ENCODE data around the gene GRAMD2B. TPM values are rescaled to one million over a fixed set of nuclear protein-coding genes. Genes with fewer than 3 reads are reported as not detected.
A peak's percentile ranks its signal among the peaks of the same experiment; 100 is the strongest.

The GRAMD2B gene
- total RNA-seq, 1 donor from 2014 or later, result 66.9 TPM

- DNase-seq (ENCODE audit: low read depth), result no peak
Observed at GRCh38 chr5:126513302-126513701, 90.1 kb downstream of the GRAMD2B start.

- no peak for DNase-seq (ENCODE audit: low read depth)
Observed at GRCh38 chr5:126513703-126514102, 90.5 kb downstream of the GRAMD2B start.

- no peak for DNase-seq (ENCODE audit: low read depth)
Observed at GRCh38 chr5:126514131-126514557, 90.9 kb downstream of the GRAMD2B start.

DNA sequence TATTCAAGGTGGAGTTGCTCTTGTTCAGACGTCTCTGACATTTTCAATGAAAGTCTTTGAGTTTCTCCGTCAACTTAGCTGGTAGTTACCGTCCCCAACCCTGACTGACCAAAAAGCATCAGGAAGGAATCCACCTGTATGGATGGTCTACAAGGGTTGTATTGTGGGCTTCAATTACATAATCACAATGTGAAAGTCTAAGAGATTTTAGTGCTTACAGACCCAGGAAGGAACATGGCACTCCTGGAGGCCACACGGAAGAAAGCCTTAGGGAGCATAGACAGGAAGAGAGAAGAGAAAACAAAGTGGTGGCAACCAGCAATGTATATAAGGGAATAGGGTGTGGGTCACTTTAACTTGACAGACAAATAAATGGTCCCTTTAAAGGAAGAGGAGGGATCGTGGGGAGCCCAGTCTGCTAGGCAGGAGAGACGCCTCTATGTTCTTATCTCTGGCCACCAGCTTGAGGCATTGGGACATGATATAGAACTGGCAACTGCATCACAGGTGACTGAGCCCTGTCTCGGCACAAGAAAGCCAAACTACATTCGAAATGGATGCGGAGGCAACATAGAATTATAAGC is 91.4 kb downstream of the GRAMD2B start:
- DNase-seq (ENCODE audit: low read depth), result no peak

GRCh38 chr5:126515337-126515736 is 92.1 kb downstream of the GRAMD2B start:
- no peak for DNase-seq (ENCODE audit: low read depth)

- DNase-seq (ENCODE audit: low read depth), result peak; percentile 59
Observed at GRCh38 chr5:126516133-126516532, 92.9 kb downstream of the GRAMD2B start.

GRCh38 chr5:126516852-126517251 is 93.6 kb downstream of the GRAMD2B start:
- no peak for DNase-seq (ENCODE audit: low read depth)

DNA sequence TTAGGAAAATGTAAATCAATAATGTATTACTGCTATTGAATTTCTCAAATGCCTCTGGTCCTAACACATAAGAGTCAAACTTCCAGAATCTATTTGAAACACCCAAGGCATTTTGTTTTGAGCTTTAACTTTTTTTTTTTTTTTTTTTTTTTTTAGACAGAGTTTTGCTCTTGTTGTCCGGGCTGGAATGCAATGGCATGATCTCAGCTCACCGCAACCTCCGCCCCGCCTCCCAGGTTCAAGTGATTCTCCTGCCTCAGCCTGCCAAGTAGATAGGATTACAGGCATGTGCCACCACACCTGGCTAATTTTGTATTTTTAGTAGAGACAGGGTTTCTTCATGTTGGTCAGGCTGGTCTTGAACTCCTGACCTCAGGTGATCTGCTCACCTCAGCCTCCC is 96.0 kb downstream of the GRAMD2B start:
- DNase-seq (ENCODE audit: low read depth), result peak; percentile 70

DNA sequence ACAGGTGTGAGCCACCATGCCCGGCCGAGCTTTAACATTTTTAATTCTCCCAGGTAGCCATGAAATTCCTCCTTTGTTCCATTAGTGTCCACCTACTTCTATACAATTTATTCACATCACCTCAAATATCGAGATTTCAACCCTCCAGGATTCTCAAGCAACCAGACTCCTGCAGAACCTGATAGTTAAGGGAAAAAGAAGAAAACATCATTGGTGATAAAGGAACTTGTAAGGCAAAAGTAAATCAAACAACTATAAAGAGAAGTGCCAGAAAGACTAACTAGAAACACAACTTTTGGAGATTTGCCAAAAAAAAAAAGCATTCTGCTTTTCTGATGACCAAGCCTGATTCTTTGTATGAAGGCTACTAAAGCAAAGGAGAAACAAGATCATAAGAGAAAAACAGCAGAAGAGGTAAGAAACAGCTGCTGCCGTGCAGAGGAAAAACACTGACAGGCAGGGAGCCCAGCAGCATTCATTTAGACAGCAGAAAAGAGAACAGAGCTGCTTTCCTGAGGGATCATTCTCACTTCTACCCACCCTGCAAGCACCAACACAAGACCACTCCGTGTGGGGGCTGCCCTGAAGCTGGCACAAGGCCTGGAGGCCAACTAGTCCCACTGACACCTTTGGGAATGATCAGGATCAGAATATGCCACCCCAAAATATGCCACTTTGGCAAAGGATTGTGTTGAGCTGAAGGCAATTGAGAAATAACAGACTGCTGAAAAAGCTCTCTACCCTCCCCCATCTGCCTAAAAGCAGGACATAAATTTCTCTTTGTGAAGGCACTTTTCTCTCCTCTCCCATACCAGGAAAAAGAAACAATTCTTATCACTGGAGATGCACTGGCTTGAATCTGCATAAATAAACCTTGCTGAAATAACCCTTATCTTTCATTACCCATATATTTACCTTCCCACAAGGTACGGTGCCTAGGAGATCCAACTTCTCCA is 96.7 kb downstream of the GRAMD2B start:
- DNase-seq (ENCODE audit: low read depth), result peak; percentile 29

GRCh38 chr5:126520593-126520953 is 97.4 kb downstream of the GRAMD2B start:
- DNase-seq (ENCODE audit: low read depth), result no peak

GRCh38 chr5:126521130-126521529 is 97.9 kb downstream of the GRAMD2B start:
- no peak for DNase-seq (ENCODE audit: low read depth)

DNA sequence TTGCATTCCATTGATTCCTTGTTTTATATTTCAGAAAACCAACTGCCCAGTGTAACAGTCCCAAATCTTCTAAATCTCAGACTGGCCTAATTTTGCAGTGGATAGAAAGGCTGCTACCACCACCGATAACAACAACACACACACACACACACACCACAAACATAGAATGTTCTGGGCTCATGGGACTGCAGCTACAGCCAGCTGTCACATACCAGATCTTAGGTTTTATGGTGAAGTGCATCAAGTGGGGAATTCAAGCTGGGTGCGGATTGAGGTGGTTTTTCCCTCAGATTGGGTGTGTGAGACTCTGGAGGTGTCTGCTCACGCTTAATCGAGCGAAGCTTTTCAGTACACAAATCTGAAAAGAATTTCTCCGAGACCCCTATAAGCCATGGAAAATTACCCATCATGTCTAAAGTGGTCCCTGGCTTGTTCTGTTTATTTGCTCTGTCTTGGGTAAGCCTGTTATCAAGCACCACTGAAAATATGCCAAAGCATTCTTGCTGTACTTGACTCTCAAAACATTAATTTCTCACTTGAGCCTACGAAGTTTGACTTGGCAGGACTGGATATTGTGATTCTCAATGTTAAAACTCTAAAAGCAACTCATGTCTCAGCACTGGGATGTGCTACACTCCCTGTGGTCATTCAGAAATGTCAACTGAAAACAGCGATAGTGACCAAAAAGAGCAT is 100.8 kb downstream of the GRAMD2B start:
- DNase-seq (ENCODE audit: low read depth), result no peak

GRCh38 chr5:126525630-126526245 is 102.5 kb downstream of the GRAMD2B start:
- DNase-seq (ENCODE audit: low read depth), result peak; percentile 51

GRCh38 chr5:126526493-126526892 is 103.3 kb downstream of the GRAMD2B start:
- DNase-seq (ENCODE audit: low read depth), result no peak

DNA sequence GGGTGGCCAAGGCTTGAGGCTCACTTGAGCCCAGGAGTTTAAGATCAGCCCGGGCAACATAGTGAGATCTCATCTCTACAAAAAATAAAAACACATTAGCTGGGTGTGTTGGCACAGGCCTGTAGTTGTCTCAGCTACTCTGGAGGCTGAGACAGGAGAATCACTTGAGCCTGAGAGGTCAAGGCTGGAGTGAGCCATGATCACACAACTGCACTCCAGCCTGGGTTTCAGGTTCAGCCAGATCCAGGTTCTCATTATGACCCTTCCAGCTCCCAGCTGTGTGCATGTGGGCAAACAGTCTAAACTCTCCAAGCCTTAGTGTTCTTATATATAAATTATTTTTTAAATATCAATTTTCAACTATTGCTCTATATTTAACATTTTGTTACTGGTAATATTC is 103.9 kb downstream of the GRAMD2B start:
- DNase-seq (ENCODE audit: low read depth), result no peak

- DNase-seq (ENCODE audit: low read depth), result no peak
Observed at GRCh38 chr5:126527892-126528291, 104.7 kb downstream of the GRAMD2B start.

DNA sequence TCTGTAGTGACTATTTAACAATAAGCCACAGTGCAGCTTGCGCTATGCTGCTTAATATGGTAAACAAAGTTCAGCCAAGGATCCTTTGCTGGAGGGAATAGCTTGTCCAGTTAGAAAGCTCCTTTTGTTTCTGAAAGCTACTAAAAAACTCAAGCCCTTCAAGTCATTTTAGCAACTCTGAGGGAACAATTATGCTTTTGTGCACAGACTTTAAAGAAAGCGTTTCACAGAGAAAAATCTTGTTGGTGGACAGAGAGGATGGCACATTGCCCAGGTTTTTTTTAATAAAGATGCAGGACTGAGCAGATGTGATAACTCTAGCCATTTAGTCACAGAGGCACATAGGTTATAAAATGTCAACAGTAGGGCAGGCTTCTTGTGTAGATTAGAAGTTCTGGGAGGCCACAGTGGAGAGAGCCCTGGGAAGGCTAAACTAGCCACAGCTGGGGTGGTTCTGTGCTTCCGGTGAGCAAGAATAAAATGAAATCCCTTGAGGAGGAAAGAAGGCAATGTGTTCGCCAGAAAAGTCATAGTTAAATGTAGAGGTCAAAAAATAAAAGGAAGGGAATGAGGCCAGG is 108.4 kb downstream of the GRAMD2B start:
- no peak for DNase-seq (ENCODE audit: low read depth)

- DNase-seq (ENCODE audit: low read depth), result no peak
Observed at GRCh38 chr5:126534553-126534952, 111.3 kb downstream of the GRAMD2B start.

- no peak for DNase-seq (ENCODE audit: low read depth)
Observed at GRCh38 chr5:126535856-126536545, 112.8 kb downstream of the GRAMD2B start.

- DNase-seq (ENCODE audit: low read depth), result no peak
Observed at GRCh38 chr5:126536874-126537273, 113.7 kb downstream of the GRAMD2B start.

DNA sequence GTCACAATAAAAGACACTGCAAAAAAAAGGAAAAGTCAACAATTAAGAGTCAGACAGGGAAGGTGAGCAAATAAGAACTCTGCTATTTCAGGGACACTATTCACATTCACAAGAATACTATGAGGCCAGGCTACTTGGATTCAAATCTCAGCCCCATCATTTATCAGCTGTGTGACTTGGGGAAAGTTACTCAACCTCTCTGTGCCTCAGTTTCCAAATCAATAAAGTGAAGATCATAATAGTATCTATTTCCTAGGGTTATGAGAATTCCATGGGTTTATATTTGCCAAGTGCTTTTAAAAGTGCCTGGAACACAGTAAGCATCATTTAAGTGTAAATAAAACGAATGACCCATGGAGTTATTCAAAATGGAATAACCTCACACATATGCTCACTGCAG is 115.4 kb downstream of the GRAMD2B start:
- no peak for DNase-seq (ENCODE audit: low read depth)
